GM21737 (cell line): ENCODE data around the gene TMEM45B.

Source experiments
- ATAC-seq: cut with Tn5 transposase; IDR thresholded peaks from one replicate; pipeline ENCODE4 v1.9.1; 2021; ENCODE audit warnings: mild to moderate bottlenecking, moderate library complexity; ENCODE audit not compliant: unreplicated experiment

Gene TMEM45B

GRCh38 chr11:129896062-129896461 lies 80.4 kb downstream of the TMEM45B start:
- ATAC-seq = no peak

DNA sequence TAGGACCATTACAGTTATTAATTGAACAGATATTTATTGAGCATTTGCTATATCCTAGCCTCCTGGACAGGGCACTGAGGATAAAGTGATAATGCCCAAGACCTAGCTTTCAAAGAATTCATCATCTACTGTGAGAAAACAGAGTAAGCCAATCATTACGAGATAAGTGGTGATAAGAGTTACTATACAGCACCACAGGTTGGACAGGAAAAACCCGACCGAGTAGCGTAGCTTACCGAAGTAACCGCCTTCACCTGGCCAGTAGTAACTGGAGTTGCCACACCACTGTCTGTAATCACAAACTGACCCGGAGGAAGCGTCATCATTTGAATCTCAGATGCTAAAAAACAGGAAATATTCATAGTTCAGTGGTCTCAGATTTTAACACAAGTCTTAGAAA lies 89.8 kb downstream of the TMEM45B start:
- ATAC-seq = no peak
